NCI-H345 (cell line): ENCODE data around the gene EFCAB13.
A peak's percentile ranks its signal among the peaks of the same experiment; 100 is the strongest.

Experiments used
- DNase-seq: peaks from one replicate; lab custom pipeline; 2025; lab: John Stamatoyannopoulos, UW

The EFCAB13 gene

GRCh38 chr17:47292206-47292605 is 31.5 kb upstream of the EFCAB13 start:
- DNase-seq, result no peak

- no peak for DNase-seq
These were observed 28.5 kb upstream of the EFCAB13 start for GRCh38 chr17:47295037-47295873.

DNA sequence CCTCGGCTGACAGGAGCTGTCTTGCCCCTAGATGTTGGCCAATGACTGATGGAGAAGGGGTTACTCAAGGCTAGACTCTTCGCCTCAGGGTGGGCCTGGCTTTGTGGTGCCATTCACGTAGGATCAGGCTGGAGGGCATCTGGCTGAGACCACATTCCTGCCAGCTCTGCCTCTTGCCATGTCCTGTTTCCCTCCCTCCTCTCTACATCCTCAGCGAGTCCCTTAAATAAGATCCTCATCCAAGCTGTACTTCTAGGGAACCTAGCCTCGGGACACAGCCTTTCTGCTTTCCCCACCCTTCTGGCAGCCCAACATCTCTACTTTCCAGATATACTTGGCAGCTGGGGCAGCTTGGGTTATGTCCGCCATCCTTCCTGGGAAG is 27.9 kb upstream of the EFCAB13 start:
- no peak for DNase-seq

- DNase-seq, result no peak
These were observed 25.9 kb upstream of the EFCAB13 start for GRCh38 chr17:47297661-47298400.

GRCh38 chr17:47298712-47299111 is 25.0 kb upstream of the EFCAB13 start:
- DNase-seq, result no peak

DNA sequence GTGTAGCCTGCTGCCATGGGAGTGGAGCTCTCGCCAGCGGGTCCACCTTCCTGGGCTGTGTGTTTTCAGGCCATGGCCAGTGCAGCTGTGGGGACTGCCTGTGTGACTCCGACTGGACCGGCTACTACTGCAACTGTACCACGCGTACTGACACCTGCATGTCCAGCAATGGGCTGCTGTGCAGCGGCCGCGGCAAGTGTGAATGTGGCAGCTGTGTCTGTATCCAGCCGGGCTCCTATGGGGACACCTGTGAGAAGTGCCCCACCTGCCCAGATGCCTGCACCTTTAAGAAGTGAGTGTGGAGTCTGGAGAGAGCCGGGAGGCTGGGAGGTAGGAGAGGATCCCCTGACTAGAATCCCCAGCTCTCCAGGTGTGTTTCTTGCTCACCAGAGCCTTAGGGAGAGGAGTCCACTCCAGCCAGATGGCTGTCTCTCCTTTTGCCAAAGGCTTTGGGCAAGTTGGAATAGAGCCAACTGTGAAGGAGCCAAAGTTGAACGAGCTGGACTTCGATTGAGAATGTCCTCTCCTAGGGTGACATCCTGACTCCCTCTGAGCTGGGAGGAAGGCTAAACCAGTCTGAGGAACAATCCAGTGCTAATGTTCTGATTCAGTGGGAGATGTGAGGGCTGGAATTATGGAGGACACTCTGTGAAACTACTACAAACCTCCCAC is 24.4 kb upstream of the EFCAB13 start:
- DNase-seq, result no peak

- no peak for DNase-seq
These were observed 23.0 kb upstream of the EFCAB13 start for GRCh38 chr17:47300718-47301117.

DNA sequence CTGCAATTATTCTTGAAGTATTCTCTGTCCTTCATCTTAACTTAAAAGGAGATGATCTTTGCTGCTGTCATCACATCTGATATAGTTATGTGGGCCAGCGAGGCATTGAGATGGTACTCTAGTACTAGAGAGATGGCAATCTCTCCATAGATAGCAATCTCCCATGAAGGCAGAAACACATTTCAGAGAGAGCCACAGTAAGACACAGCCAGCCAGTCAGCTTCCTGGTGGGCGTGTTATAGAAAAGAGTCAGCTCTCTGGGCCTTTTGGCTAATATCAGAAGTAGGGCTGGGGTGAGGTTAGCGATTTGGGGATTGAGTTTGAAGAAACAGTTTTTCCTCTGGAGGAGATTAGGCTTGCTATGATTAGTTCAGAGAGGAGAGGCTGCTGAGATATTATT is 22.6 kb upstream of the EFCAB13 start:
- no peak for DNase-seq

GRCh38 chr17:47301831-47302230 is 21.9 kb upstream of the EFCAB13 start:
- no peak for DNase-seq

DNA sequence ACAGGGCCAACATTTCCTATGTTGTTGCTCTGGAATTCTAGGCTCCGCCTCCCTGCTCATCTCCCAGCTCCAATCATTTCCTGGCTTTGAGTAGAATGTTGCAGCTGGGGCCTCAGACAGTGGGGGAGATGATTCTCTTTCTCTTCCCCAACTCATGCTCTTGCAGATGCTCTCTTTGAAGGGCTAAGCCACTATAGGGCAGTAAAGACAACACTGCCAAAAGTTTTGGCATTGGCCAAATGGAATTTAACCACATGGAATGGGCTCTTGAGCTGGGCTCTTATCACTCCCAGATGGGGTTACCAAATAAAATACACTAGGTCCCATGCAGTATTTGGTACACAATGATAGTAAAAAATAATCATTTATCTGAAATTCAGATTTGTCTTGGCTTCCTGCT is 19.6 kb upstream of the EFCAB13 start:
- DNase-seq, result no peak

GRCh38 chr17:47305302-47305923 is 18.3 kb upstream of the EFCAB13 start:
- no peak for DNase-seq

- DNase-seq, result no peak
These were observed 13.5 kb upstream of the EFCAB13 start for GRCh38 chr17:47310186-47310733.

GRCh38 chr17:47311420-47311819 is 12.3 kb upstream of the EFCAB13 start:
- no peak for DNase-seq

DNA sequence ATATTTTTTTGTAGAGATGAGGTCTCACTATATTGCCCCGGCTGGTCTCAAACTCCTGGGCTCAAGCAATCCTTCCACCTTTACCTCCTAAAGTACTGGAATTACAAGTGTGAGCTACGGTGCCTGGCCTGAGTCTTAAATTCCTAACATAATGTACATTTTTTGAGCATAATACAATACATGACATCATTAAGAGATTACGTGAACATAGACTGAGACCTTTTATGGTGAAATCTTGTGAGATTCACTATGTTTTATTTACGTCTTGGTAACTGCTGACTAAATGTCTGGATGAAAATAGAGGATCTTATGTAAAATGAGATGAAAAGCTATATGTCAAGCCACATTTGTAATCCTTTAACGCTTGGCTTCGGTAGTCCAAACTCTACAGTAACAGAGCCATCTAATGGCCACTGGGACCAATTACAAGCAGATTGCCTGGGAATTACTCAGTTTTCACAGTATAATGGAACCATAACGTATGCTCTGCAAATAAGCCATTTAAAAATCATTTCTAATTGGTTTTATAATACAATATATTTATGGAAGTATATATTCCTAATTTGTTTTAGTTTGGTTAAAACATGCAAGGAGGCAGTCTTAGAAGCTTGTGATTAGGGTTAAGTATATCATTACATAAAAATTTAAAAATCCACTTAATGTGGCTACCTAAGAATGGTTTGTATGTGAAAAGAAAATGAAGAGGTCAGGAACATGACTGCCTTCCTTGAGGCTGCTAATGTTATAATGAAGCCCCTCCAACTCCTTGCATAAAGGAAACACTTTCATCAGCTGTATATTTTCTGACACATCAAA is 8.1 kb upstream of the EFCAB13 start:
- DNase-seq, result peak; percentile 69

DNA sequence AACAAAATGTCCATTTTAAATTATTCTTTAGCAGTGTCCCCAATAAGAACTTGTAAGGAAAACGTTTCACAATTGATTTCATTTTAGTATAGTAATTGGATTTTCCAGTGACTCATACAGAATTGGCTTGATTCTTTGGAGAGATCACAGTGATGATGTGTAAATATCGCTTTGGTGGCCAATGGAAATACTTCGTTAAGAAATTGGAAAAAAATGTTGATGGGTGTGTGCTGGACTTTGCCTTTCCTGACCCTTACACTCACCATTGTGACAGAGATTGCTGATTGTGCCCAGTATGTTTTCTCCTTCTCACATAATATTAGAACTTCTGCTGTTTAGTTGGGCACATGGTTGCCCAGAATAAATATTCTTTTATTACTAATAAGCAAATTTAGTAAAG is 7.4 kb upstream of the EFCAB13 start:
- no peak for DNase-seq

GRCh38 chr17:47317119-47317518 is 6.6 kb upstream of the EFCAB13 start:
- no peak for DNase-seq

DNA sequence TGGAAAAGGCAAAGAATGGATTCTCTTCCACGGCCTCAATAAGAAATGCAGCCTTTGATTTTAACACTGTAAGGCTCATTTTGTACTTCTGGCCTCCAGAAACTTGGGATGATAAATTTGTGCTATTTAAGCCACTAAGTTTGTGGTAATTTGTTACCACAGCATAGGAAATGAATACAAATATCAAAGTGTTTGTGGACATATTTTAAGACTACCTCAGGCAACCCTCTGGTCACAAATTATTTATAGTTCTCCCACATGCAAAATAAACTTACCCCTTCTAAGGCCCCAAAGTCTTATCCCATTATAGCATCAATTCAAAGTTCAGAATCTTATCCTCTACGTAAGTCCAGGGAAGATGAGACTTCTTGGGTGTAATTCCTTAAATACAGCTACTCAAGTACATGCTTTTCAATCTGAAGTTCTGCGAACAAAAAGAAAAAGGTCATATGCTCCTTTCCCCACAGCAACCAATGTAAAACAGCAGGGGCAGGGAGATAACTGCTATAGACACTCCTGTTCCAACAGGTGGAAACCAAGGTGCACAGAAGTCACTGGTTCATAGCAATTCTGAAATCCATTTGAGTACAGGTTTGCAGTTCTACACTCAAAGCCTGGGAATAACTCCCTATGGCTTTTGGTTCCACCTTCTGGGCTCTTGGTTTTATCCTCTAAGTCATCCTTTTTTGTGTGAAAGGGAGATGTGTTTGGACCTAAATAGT is 5.4 kb upstream of the EFCAB13 start:
- no peak for DNase-seq

GRCh38 chr17:47320879-47321502 is 2.8 kb upstream of the EFCAB13 start:
- DNase-seq, result no peak

DNA sequence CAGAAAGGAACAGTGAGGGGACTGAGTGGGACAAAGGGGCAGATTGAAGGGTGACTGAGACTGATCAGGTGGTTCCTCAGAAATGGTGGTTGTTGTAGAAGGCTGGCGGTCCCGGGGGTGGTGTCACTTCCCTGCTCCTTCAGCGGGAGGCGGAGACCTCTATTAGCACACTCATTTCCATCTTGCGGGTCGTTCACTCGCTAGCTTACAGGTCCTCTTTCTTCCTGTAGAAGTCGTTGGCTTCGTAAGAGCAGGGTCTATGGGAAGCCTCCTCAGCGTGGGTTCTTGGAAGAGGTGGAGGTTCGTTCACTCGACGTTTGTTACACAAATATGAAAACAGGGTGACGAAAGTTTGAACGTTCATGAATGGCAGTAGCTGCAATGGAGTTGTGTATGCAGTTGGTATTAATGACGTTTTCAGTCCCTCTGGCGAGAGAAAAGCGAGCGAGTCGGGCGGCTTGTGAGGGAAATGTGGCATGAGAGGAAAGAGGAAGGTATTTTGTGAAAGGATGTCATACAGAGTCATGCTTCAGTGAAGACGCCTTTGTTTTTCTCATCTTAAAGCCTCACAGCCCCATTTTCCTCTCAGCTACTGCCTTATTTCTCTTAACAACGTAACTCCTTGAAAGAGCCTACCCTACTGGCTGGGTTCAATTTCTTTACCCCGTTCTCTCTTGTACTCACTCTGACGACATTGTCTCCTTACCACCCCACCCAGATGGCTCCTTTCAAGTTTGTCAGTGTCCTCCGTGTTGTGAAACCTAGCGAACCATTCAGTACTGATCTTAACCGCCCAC is 667 bp downstream of the EFCAB13 start:
- peak; percentile 73 for DNase-seq
